ENCODE measurements around the gene PATJ.
"Not testable (repeated sequence)": the region's sequence is repeated elsewhere in the genome, so short reads cannot be mapped to it uniquely, and the experiment has no call there.

The PATJ gene

DNA sequence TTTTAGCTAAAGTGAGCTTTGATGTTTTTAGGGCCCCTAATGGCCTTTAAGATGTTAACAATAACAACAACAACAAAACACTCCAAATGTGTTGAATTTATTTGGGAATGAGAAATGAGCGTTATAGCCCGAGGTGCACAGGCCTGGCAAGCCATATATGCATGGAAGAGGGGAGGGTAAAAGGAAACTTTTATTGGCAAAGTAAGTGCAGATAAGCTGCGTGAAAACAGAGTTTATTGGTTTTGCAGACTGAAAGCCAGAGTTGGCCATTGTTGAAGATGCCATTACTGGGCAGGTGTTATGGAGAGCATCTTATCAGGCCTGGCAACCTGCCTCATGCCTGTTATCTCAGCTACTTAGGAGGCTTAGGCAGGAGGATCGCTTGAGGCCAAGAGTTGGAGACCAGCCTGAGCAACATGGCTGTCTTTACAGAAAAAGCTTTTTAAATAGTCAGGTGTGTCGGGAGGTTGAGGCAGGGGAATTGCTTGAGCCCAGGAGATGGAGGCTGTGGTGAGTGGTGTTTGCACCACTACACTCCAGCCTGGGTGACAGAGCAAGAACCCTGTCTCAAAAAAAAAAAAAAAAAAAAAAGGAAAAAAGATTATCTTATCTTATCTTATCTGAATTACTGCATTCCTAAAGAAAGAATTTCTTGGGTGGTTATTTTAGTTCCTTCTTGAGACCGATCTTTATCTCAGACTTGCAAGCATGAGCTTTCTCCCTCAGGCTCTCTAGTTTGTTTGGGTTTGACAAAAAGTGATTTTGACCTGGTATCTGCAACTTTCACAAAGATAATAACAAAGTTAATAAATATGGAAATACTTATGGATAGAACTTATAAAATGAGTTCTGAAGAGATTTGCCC lies 1.7 kb downstream of the PATJ start:
- DNase-seq, result no peak

DNA sequence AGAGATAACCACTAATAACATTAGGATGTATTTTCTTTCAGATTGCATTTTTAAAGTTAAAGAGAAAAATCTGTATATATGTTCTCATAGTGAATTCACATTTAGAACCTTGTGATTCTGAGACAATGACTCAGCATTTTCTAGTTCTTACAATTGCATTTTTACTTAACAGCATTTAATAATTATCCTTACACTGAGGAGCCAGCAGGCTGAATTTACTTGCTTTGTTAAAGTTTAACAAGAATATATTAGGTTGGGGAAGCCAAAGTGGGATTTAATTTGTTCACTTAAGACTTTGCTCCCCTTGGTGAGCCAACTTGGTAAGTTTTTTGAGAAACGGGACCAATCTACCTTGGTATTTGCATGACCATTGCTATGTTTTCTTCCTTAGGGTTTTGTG lies 4.5 kb downstream of the PATJ start:
- no peak for DNase-seq

DNA sequence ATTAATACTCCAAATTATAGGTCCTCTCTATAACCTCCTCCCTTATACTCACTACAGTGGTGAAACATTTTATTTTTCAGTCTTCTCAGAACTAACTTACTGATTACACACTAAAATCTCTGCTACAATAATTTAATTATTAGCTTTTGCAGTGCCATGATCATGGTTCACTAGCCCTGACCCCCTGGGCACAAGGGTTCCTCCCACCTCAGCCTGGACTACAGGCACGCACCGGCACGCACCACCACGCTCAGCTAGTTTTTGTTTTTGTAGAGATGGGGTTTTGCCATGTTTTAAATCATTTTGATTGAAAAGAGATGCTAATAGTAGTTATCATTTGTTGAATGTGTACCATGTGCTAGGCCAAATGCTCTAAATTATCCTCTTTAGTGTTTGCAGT lies 6.3 kb downstream of the PATJ start:
- no peak for DNase-seq

DNA sequence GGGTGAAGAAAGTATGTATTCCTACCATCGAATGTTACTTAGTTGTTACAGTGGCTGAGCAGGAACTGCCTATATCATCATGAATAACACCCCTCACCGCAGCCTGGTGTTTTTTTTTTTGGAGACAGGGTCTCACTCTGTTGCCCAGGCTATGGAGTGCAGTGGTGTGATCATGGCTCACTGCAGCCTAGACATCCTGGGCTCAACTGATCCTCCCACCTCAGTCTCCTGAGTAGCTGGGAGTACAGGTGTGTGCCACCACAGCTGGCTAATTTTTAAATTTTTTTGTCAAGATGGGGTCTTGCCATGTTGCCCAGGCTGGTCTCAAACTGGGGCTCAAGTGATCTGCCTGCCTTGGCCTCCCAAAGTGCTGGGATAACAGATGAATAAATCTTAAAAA lies 7.3 kb downstream of the PATJ start:
- DNase-seq, result no peak

DNA sequence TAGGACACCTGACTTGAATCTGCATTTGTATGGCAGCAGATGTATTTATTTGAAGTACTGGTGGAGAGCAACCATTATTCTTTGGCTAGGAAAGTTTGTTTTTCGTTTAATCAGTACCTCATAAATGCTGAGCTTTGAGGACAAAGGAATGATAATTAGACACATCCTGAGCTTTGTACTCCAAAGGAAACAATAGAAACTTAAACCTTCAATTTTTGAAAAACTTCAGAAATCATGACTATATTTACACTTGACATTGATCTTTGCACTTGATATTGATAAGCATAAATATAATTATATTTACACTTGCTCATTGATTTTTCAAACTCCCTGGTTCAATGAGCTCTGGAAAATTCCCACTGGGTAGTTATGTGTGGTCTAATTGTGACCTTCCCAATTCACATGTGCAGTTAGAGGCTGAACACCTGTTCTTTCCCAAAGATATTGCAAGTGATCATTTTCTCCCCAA lies 10.7 kb downstream of the PATJ start:
- DNase-seq, result no peak

DNA sequence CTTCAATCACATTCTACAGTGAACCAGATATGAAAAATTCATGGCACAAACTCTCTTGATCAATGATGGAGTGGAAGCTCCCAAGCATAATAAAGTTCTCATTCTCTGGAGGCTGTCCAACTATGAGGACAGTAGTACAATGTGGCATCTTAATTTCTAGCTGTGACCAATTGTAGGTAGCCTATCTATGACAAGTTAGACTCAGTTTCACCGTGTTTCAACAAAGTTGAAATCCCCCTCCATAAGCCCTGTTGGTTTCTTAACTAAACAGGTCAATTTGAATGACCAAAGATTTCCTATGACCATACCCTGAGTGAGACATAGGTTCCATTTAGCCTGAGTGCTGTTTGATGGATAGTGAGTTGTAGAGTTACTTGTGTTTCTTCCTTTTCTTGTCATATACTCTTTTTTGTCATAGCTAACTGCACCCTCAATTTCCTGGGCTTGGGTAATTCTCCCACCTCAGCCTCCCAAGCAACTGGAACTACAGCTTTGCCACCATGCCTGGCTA lies 11.8 kb downstream of the PATJ start:
- DNase-seq, result no peak

DNA sequence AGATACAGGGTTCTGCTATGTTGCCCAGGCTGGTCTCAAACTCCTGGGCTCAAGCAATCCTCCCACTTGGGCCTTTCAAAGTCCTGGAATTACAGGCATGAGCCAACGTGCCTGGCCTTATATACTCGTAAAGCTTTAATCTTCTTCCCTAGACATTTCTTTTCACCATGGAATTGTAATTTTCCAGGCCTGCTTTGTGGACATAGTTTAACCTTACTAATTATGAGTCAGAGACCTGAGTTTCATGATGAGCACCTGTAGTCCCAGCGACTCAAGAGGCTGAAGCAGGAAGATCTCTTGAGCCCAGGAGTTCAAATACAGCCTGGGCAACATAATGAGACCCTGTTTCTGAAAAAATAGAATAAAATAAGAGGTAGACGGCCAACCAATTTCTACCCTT lies 12.3 kb downstream of the PATJ start:
- no peak for DNase-seq

DNA sequence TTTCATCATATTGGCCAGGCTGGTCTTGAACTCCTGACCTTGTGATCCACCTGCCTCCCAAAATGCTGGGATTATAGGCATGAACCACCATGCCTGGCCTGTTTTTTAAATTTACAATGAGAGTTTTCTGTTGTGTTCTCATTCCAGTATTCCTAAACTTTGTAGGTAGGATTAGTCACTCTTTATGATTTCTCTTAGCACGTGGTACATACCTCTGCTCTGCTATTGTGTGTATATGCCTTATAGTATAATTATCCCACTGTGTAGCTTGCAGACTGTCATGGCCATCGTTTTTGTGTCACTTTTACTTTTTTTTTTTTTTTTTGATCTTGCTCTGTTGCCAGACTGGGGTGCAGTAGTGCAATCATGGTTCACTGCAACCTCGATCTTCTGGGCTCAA lies 14.5 kb downstream of the PATJ start:
- DNase-seq, result no peak

DNA sequence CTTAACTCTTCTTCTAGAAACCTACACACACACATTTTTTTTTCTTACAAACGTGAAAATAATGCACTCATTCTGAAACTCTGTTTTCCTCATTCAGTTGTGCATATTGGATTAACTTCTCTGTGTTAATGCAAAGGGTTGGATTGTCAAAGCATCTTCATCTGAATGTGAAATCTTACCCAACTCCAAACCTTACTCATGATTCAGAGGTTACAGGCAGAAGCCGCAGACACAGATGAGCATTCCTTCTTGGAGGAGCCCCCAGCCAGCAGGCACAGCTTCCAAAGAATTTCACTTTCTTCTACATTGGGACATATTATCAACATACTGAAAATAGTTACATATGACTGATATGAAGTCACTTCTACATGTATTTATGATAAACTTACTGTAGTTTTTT lies 15.7 kb downstream of the PATJ start:
- no peak for DNase-seq

DNA sequence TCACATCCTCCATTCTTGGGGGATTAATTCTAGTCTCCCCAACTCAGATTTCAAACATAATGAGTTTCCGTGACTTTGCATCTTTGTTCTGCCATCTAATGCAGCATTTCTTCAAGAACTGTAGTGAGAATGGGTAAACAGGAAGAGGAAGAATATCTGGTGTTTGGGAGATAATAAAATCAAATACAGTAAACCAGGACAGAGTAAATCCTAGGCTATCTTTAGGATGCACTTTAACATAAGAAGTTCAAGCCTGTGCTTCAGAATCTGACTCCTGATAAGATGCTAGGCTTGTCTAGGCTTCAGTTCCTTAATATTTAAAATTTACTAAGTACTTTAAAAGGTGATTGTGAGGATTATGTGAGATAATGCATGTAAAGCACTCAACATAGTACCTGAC lies 27.9 kb downstream of the PATJ start:
- DNase-seq, result no peak

DNA sequence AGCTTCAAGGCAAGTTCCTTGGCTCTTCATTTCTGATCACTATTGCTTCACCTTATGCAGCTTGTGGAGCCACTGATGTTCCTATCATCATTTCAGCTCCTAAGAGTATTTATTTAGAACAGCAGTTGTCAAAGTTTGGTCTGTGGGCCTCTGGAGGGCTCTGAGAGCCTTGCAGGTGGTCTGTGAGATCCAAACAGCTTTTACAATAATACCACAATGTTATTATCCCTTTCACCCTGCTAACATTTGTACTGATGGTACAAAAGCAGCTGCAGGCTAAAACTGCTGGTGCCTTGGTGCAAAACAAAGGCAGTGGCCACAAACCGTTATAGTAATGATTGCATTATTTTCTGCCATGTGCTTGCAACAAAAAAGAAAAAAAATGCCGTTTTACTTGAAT lies 33.8 kb downstream of the PATJ start:
- DNase-seq, result no peak

DNA sequence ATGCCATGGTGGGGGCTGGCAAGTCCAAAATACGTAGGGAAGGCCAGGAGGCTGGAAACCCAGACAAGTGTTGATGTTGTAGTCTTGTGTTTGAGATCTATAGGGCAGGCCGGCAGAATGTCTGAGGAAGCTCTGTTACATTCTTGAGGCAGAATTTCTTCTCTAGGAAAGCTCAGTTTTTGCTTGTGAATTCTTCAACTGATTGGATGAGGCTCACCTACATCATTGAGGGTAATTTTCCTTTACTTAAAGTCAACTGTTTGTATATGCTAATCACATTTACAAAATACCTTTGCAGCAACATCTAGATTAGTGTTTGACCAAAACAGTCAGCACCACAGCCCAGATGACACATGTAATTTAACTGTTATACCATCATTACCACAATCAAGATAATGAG lies 37.0 kb downstream of the PATJ start:
- no peak for DNase-seq

DNA sequence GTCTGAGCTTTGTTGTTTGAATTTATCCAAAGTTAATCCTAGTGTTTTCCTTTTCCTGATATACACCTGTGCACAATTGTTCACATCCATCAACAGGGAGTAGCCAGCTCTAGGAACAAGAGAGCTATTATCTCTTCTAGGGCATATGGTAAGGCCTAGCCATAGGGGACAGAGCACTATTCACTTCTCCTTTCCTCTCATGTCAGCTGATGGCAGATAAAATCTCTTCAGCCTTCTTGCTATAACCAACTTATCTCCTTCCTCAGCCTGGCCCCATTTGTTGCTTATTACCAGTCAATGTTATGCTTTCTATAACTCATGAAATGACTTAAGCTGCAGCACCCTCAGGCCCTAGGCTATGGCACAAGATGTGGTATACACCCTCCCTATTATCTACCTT lies 38.9 kb downstream of the PATJ start:
- no peak for DNase-seq

DNA sequence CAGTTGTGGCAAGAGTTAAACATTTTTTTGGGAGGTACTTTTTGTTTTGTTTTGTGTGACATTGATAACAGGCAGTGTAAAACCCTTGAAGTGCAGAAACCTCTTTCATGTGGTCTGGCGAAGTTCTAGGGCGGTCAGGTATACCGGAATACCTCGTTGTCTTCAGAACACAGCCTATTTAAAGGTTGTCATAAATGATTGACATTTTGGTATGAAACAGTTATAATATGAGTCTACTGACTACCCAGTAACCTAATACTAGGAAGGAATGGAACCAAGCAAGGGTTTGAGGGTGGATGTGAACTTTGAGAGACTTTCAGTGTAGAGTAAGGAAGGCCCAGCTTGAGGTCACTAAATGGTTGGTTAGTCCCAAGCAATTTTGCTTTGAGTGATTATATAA lies 40.5 kb downstream of the PATJ start:
- DNase-seq, result peak; percentile 68

DNA sequence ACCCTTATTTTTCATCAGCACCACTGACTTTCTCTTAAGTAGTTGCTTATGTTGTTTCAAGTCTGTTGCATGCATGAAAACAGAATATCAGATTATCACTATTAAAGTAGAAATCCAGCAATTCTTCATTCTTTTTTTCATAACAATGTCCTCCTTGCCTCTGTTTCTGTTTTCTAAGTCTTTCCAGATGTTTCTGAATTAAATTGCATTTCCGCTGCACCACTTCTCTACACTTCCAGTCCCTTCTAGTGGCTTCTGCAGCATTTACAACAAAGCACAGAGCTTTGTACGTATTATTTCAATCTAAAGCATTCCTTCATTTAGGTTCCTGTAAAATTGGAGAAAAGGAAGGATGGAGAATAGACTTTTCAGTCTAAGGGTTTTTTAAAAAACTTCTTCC lies 42.4 kb downstream of the PATJ start:
- DNase-seq, result no peak

DNA sequence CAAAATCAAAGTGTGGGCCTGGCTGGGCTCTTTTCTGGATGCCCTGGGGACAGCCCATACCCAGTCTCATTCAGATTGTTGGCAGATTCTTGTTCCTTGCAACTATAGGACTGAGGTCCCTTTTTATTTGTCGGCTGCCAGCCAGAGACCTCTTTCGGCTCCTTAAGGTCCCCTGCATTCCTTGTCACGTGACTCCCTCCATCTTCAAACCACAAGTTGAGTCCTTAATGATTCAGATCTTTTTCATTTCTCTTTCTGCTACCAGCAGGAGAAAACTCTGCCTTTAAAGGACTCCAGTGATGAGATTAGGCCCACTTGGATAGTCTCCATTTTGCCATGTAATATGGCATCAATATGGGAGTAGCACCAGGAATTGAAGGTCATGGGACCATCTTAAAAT lies 48.6 kb downstream of the PATJ start:
- no peak for DNase-seq

DNA sequence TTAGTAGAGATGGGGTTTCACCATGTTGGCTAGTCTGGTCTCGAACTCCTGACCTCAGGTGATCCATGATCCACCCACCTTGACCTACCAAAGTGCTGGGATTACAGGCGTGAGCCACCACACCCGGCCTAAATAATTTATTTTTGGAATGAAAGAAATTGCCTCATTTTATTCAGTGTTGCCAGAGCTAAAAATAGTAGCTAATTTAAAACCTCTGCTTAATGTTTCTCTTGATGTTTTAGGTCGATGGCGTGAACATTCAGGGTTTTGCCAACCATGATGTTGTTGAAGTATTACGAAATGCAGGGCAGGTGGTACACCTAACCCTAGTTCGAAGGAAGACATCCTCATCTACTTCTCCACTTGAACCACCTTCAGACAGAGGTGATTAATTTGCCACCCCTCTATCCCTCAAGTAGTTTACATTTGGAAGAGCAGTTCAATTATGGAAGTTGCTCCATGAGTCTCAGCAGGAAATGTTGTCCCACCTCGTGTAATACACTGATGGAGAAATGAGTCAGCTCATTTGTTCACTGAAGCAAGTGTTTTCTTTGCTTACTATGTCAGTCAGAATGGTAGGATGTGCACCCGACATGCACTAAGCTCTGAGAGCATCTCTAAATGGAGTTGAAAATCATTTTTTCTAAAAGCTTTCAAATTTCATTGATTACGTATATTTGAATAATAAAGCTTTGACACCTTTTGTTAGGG lies 54.9 kb downstream of the PATJ start:
- no peak for DNase-seq

DNA sequence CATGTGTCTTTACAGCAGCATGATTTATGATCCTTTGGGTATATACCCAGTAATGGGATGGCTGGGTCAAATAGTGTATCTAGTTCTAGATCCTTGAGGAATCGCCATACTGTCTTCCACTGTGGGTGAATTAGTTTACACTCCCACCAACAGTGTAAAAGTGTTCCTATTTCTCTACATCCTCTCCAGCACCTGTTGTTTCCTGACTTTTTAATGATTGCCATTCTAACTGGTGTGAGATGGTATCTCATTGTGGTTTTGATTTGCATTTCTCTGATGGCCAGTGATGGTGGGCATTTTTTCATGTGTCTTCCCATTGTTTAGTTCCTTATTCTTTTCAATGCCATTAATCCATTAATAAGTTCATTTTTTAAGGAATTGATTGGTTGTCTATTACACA lies 58.8 kb downstream of the PATJ start:
- DNase-seq, result not testable (repeated sequence)

DNA sequence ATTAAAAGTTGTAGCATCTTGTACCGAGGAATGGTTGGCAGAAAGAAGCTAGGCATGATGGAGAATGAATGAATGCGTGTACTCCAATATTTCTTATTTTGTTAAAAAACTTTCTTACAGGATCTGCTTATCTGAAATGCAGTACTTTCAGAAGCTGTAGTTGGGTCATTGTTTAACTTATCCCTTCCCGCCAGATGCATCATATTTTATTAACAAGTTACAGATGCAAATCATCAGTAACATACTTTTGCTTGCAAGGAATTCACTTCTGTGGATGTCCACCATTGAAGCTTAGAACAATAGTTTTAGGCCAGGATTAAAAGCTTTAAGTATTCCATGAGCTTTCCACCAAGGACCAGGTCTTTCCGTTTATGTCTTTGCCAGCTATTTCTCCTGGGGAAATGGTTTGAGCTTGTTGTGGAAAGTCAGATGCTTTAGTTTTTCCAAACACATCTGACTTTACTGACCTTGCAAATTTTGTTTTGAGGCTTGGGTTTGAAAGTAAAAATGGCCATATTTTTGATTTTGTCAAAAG lies 65.4 kb downstream of the PATJ start:
- DNase-seq, result no peak

DNA sequence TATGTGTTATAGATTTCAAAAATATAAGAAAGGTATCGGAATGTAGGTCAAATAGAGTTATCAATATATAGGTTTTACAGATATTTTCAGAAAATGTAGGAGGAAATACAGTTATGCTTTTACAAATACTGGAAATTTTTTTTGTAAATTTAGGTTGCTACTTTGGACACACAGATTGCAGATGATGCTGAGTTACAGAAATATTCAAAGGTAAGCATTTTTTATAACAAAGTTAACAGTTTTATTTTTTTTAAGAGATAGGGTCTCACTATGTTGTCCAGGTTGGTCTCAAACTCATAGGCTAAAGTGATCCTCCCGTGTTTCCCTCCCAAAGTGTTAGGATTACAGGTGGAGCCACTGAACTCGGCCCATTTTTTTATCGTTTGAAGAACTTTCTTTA lies 66.0 kb downstream of the PATJ start:
- no peak for DNase-seq

DNA sequence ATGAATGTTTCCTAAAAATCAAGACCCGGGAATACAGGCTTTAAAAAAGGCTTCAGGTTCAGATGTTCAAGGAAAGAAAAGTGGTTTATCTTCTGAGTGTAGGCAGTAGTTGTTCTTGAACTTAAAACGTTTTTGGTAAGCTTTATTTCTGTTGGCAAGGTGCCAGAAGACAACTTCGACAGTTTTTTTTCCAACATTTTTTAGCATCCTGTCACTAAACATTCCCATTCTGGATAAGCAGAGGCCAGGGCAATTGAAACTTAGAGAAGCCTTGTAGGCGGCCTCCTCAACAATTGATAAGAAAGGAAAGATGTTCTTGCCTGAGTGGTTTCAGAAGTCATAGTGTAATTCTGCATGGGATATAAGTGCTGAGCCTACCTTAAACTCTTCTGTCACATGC lies 66.7 kb downstream of the PATJ start:
- DNase-seq, result no peak

DNA sequence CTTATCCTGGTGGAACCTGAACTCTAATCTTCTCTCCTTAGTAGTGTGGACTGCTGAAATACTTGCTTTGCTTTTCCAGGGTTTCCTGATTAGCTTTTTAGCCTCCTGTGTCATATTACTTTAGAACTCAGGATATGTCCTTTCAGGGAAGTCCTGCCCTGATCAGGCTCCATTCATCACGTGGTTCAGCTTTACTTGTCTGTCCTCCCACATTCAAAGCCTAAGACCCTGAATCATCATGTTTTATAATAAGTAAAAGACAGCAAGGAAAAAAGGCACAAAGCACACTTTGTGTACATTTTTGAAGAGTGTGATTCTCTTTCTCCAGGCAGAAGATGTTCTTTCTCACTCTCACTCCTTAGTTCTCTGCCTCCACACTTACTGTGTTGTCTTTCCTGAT lies 70.6 kb downstream of the PATJ start:
- no peak for DNase-seq

DNA sequence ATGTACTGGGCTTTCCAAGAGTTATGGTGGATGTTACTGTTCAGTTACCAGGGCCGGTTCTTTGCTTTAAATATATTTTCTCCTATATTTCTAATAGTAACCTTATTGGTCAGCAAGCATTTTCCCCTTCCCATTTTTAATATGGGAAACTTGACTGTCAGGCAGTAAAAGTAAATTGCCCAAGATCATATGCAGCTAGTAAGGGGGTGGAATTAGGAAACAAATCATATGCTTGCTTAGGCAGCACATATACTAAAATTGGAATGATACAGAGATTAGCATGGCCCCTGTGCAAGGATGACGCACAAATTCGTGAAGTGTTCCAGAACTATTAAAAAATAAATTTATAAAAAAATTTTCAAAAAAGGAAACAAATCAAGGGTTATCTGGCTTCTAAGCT lies 73.9 kb downstream of the PATJ start:
- no peak for DNase-seq

DNA sequence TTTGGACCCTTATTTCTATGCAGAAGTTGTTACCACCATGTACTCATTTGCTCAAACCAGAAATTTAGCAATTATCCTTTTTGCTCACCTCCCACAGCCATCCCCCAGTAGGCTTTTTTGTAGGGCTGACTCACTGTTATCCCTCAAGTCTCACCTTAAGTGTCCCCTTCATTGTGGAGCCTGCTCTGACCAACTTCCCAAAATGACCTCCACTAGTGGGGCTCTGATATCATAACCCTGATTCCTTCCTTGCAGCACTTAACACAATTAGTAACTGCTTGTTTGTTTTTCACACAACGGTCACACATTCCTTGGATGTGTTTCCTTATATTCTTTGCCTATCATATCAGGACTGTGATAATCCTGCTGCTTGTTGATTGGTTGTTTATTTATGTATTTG lies 76.7 kb downstream of the PATJ start:
- no peak for DNase-seq
